Nucleus accumbens (tissue), 56 donors: ENCODE results near the gene CLEC17A.
"Not testable (repeated sequence)": the region's sequence is repeated elsewhere in the genome, so short reads cannot be mapped to it uniquely, and the experiment has no call there.

Source experiments
- DNase-seq, 56 donors: peaks; one replicate each; lab custom pipeline; 2025; lab: John Stamatoyannopoulos, UW

CLEC17A gene

DNA sequence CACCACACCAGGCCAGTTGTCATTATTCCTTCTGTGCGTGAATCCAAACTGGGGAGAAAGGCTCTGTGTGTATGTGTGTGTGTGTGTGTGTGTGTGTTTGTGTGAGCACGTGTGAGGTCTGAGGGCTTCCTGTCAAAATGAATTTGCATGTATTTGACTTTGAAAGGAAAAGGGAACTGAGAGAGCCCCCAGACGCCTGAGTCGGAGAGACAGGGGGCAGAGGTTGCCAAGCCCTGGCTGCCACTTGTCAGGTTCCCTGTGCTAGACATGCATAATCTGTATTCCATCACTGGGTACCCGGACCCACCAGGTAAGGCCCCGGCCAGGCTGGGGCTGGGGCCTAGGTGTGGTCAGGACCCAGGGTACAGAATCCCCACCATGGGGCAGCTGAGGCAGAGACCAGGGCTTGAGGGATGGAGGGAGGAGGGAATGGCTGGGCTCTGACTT lies at the start of gene CLEC17A:
Gene CLEC17A (plus strand): TSS at position 191 of the 447 bp plus-strand sequence. CDS start 77 bp downstream, at position 268.
- DNase-seq: peak in 1 of 56 donors; percentile 12

- no peak for DNase-seq
These were observed 49.4 kb upstream of the CLEC17A start for GRCh38 chr19:14533450-14533849.

DNA sequence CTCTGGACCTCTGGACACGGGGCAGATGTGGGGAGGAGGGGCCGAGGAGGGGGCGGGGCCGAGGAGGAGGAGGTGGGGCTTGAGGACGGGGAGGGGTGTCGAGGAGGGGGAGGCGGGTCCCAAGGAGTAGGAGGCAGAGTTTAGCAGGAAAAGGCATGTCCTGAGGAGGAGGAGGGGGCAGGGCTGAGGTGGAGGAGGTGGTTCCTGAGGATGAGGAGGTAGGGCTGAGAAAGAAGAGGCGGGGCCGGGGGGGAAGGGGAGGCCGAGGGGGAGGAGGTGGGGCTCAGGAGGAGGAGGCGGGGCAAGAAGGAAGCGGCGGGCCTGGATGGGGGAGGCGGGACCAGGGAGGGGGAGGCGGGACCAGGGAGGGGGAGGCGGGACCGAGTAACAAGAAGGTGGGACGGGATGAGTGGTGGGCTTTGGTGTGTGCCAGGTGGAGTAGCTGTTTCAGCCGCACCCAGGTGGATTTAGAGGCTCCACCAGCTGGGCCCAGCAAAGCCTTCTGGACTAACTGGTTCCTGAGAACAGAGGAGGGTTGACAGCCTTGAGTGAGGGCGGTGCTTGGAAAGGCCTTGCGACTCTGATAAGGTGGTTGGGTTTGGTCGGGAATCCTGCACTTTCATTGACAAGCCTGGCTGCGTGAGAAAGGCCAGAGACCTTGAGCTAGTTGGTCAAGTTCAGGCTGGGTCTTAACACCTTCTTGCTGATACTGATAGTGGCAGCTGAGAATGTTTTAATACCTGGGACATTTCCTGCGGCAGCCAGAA lies 45.8 kb upstream of the CLEC17A start:
- DNase-seq: peak in 10 of 56 donors; percentile 6 to 57 (median 35)

DNA sequence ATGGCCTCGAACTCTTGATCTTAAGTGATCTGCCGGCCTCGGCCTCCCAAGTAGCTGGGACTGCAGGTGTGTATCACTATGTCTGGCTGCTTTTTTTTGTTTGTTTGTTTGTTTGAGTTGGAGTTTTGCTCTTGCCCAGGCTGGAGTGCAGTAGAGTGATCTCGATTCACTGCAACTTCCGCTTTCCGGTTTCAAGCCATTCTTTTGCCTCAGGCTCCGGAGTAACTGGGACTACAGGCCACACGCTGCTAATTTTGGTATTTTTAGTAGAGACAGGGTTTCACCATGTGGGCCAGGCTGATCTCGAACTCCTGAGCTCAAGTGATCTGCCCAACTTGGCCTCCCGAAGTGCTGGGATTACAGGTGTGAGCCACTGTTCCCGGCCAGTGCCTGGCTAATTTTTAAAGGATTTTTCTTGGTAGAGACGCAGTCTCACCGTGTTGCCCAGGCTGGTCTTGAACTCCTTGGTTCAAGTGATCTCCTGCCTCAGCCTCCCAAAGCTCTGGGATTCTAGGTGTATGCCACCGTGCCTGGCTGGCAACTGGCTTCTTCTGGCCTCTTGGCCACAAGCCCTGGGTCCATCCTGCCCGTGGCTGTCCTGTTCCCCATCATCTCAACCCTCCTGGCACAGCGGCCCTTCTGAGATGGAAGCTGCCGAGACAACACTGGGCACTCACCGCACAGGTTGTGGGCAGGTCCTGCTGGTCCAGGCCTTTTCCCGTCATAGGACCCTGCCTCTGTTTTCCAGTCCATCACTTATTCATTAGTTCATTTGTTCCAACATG lies 42.0 kb upstream of the CLEC17A start:
- no peak for DNase-seq

DNA sequence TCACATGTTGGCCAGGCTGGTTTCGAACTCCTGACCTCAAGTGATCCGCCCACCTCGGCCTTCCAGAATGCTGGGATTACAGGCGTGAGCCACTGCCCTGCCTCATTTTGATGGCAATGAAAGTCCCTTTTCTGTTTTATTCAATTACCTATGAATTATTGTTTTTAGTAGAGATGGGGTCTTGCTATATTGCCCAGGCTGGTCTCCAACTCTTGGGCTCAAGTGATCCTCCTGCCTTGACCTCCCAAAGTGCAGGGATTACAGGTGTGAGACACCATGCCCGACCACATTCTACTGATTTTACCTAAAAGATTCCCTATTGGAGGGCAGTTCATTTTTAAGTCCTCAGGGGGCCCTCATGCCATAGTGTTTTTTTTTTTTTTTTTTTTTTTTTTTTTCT lies 40.9 kb upstream of the CLEC17A start:
- not testable (repeated sequence) for DNase-seq

DNA sequence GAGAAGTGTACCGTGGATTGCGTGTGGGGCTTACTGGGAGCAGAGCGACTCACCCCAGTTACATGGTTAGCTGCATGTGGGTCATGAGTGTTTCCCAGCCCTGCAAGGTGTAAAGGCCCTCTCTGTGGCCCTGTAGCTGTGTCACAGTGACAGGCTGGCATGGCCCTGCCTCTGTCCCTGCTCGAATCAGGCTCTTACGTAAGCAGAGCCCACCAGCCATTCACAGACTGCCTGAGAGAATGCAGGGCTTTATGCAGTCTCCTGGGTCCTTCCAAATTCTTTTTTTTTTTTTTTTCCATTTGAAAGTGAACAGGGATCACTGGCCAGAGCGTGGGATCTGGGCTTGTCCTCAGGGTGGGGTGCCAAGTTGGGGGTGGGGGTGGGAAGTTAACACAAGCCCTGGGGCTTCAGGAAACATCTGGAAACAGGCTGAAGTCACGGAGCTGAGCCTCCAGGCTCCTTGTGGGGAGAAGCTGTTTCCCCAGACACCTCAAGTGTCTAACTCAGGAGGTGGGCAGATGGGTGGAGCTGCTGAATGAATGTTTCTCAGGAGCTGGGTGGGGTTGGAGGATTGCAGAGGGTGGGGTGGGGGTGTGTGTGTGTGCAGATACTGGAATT lies 40.1 kb upstream of the CLEC17A start:
- DNase-seq: peak in 33 of 56 donors; percentile 13 to 83 (median 48)

- no peak for DNase-seq
These were observed 38.8 kb upstream of the CLEC17A start for GRCh38 chr19:14544047-14544446.

DNA sequence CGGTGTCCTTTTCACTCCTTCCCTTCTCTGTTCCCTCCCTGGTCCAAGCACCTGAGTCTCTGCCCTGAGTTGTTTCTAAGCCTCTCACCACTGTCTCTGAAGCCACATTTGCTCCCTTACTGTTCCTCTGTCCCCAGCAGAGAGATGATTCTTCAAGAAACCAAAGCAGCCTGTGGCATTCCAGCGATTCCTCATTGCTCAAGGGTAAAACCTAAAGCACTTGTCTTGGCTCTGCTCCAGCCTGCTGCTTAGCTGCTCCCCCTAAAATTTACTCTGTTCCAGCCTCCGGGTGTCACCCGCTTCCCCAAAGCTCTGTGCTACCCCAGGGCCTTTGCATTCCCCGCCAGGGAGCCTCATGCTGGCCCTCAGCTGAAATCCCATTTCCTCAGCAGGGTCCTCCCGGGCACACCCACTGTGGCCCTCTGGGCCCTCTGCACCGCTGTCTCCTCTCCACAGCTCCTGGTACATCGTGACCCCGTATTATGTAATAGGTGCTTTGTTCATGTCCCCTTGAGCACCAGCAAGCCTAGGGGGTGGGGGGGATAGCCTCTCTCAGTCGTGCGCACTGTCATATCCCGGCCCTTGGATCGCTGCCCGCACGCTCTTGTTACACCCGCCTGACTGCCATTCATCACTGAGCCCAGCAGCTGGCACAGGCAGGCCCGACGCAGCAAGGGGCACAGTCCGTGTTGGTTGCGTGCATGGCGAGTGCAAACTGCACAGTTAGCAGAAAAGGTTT lies 37.7 kb upstream of the CLEC17A start:
- peak; percentile 25 to 97 (median 90) for DNase-seq

DNA sequence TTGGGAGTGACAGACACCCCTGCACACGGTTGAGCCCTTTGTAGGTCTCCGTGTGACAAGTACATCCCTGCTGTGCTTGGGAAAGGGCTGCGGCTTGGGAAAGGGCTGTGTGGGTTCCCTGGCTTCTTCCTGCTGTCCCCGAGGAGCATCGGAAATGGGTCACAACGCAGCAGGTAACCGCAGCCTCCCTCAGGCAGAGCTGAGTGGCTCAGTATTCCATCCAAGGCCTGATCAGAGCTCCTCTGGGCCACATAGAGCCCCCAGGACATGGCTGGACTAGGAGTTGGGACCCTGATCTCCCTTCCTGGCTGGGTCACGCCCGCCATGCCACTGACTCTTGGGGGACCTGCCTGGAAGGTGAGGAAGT lies 37.2 kb upstream of the CLEC17A start:
- DNase-seq: no peak

GRCh38 chr19:14550201-14550754 lies 32.6 kb upstream of the CLEC17A start:
- no peak for DNase-seq

GRCh38 chr19:14551134-14552005 lies 31.5 kb upstream of the CLEC17A start:
- peak in 25 of 56 donors; percentile 8 to 58 (median 25) for DNase-seq

DNA sequence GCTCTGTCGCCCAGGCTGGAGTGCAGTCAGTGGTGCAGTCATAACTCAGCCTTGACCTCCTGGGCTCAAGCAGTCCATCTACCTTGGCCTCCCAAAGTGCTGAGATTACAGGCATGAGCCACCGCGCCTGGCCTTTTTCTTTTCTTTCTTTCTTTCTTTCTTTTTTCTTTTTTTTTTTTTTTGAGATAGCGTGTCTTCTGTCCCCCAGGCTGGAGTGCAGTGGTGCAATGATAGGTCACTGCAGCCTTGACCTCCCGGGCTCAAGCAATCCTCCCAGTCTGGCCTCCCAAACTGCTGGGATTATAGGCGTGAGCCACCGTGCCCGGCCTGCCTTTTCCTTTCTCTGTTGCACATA lies 30.9 kb upstream of the CLEC17A start:
- DNase-seq: not testable (repeated sequence)

- DNase-seq: no peak
These were observed 29.6 kb upstream of the CLEC17A start for GRCh38 chr19:14553042-14553938.

- no peak for DNase-seq
These were observed 29.0 kb upstream of the CLEC17A start for GRCh38 chr19:14553939-14554243.

- peak in 17 of 56 donors; percentile 8 to 47 (median 23) for DNase-seq
These were observed 28.5 kb upstream of the CLEC17A start for GRCh38 chr19:14554382-14554812.

DNA sequence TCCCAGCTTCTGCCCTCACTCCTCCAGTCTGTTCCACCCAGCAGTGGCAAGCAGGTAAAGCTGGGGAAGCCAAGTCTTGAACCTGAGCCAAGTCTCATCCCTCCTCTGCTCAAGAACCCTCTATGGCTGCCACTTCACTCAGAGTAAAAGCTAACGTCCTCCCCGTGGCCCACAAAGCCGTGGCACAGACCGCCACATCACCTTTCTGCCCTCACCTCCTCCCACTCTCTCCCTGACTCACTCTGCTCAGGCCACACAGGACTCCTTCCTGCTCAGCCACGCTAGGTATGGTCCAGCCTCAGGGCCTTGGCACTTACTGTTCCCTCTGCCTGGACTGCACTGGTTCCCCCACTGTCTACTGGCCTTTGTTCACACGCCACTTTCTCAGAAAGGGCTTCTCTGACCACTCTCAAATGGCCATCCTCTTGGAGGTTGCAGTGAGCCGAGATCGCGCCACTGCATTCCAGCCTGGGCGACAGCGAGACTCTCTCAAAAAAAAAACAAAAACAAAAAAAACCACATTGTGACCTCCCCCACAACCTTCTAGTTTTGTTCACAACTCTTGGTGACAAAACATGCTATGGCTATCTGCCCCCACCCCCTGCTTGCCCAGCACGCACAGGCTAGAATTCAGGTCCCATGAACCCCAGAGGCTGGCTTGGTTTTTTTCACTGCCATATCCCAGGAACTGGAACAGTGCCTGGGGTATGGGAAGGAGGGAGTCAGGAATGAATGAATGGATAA lies 26.8 kb upstream of the CLEC17A start:
- DNase-seq: no peak

GRCh38 chr19:14556662-14557188 lies 26.2 kb upstream of the CLEC17A start:
- peak in 52 of 56 donors; percentile 15 to 85 (median 69) for DNase-seq
